ENCODE results near the gene CISD3. TPM values are rescaled to one million over a fixed set of nuclear protein-coding genes. Genes with fewer than 3 reads are reported as not detected.

Gene CISD3
- total RNA-seq, 2 donors from 2014 or later = 36.1 to 57.3 TPM

GRCh38 chr17:38729368-38729885, 714 bp upstream of the CISD3 start:
- Mint-ChIP-seq H3K27me3 (no peaks in the 10 kb centered on the region), H3K4me1 (peaks cover 46% of the 10 kb centered on the region), H3K4me3 (peak overlapping the region; percentile 89), H3K27ac (peak overlapping the region; percentile 95), H3K9me3 (peaks cover 3% of the 10 kb centered on the region), H3K36me3 (ENCODE audit: low read depth) (peaks cover 82% of the 10 kb centered on the region)
- no peak for ATAC-seq (replicated peaks)

GRCh38 chr17:38730526-38731379, 612 bp downstream of the CISD3 start:
- Mint-ChIP-seq H3K27me3 (no peaks in the 10 kb centered on the region), H3K27ac (peak overlapping the region; percentile 94), H3K4me1 (peaks cover 54% of the 10 kb centered on the region), H3K9me3 (peaks cover 3% of the 10 kb centered on the region), H3K36me3 (ENCODE audit: low read depth) (peaks cover 74% of the 10 kb centered on the region), H3K4me3 (peak overlapping the region; percentile 93)
- no peak for ATAC-seq (replicated peaks)

- Mint-ChIP-seq H3K9me3 (peaks cover 3% of the 10 kb centered on the region), H3K4me1 (peaks cover 54% of the 10 kb centered on the region), H3K27ac (peak overlapping the region; percentile 94), H3K4me3 (peak overlapping the region; percentile 93), H3K36me3 (ENCODE audit: low read depth) (peaks cover 72% of the 10 kb centered on the region), H3K27me3 (no peaks in the 10 kb centered on the region)
- no peak for ATAC-seq (replicated peaks)
These were observed 1.6 kb downstream of the CISD3 start for GRCh38 chr17:38731526-38732294.

- Mint-ChIP-seq H3K27me3 (no peaks in the 10 kb centered on the region), H3K27ac (peak overlapping the region; percentile 94), H3K4me1 (peaks cover 52% of the 10 kb centered on the region), H3K9me3 (peaks cover 3% of the 10 kb centered on the region), H3K36me3 (ENCODE audit: low read depth) (peaks cover 64% of the 10 kb centered on the region), H3K4me3 (peak overlapping the region; percentile 93)
- ATAC-seq (replicated peaks) = no peak
These were observed 2.5 kb downstream of the CISD3 start for GRCh38 chr17:38732376-38733281.

GRCh38 chr17:38733282-38733981, 3.3 kb downstream of the CISD3 start:
- Mint-ChIP-seq H3K36me3 (ENCODE audit: low read depth) (peaks cover 56% of the 10 kb centered on the region), H3K4me1 (peaks cover 44% of the 10 kb centered on the region)
- no peak for ATAC-seq (replicated peaks)

GRCh38 chr17:38733982-38734973, 4.1 kb downstream of the CISD3 start:
- Mint-ChIP-seq H3K36me3 (ENCODE audit: low read depth) (peaks cover 48% of the 10 kb centered on the region), H3K9me3 (no peaks in the 10 kb centered on the region), H3K4me3 (peak overlapping the region; percentile 93), H3K27me3 (no peaks in the 10 kb centered on the region), H3K27ac (peak overlapping the region; percentile 94), H3K4me1 (peaks cover 36% of the 10 kb centered on the region)
- no peak for ATAC-seq (replicated peaks)

More at GRCh38 chr17:38733282-38733981, 3.3 kb downstream of the CISD3 start:
- Mint-ChIP-seq H3K27ac (peak overlapping the region; percentile 94), H3K9me3 (no peaks in the 10 kb centered on the region), H3K4me3 (peak overlapping the region; percentile 93), H3K27me3 (no peaks in the 10 kb centered on the region)

GRCh38 chr17:38735161-38735997, 5.2 kb downstream of the CISD3 start:
- no peak overlapping the region for H3K4me3 Mint-ChIP-seq
- ATAC-seq (replicated peaks) = no peak
- H3K36me3 Mint-ChIP-seq (ENCODE audit: low read depth) = peaks cover 43% of the 10 kb centered on the region
- no peaks in the 10 kb centered on the region for H3K9me3 Mint-ChIP-seq
- no peaks in the 10 kb centered on the region for H3K27me3 Mint-ChIP-seq
- no peak overlapping the region for H3K27ac Mint-ChIP-seq
- peaks cover 33% of the 10 kb centered on the region for H3K4me1 Mint-ChIP-seq

GRCh38 chr17:38738007-38738662, 8.0 kb downstream of the CISD3 start:
- no peak overlapping the region for H3K27ac Mint-ChIP-seq
- H3K27me3 Mint-ChIP-seq = no peaks in the 10 kb centered on the region
- peaks cover 16% of the 10 kb centered on the region for H3K36me3 Mint-ChIP-seq (ENCODE audit: low read depth)
- peaks cover 17% of the 10 kb centered on the region for H3K4me1 Mint-ChIP-seq
- no peak overlapping the region for H3K4me3 Mint-ChIP-seq
- H3K9me3 Mint-ChIP-seq = no peaks in the 10 kb centered on the region
- ATAC-seq (replicated peaks) = no peak

GRCh38 chr17:38738686-38739085, 8.5 kb downstream of the CISD3 start:
- peaks cover 10% of the 10 kb centered on the region for H3K36me3 Mint-ChIP-seq (ENCODE audit: low read depth)
- no peak overlapping the region for H3K27ac Mint-ChIP-seq
- no peaks in the 10 kb centered on the region for H3K9me3 Mint-ChIP-seq
- H3K4me1 Mint-ChIP-seq = peaks cover 12% of the 10 kb centered on the region
- ATAC-seq (replicated peaks) = no peak
- H3K4me3 Mint-ChIP-seq = no peak overlapping the region
- H3K27me3 Mint-ChIP-seq = no peaks in the 10 kb centered on the region

GRCh38 chr17:38739305-38739704, 9.2 kb downstream of the CISD3 start:
- Mint-ChIP-seq H3K27ac (no peak overlapping the region), H3K27me3 (no peaks in the 10 kb centered on the region), H3K4me1 (peaks cover 8% of the 10 kb centered on the region), H3K9me3 (no peaks in the 10 kb centered on the region), H3K4me3 (no peak overlapping the region), H3K36me3 (ENCODE audit: low read depth) (peaks cover 5% of the 10 kb centered on the region)
- no peak for ATAC-seq (replicated peaks)

- ATAC-seq (replicated peaks) = no peak
- Mint-ChIP-seq H3K27me3 (peaks cover 4% of the 10 kb centered on the region), H3K4me3 (no peak overlapping the region)
These were observed 9.9 kb downstream of the CISD3 start for GRCh38 chr17:38740044-38740443.

More at GRCh38 chr17:38740044-38740443, 9.9 kb downstream of the CISD3 start:
- peaks cover 2% of the 10 kb centered on the region for H3K4me1 Mint-ChIP-seq
- no peaks in the 10 kb centered on the region for H3K9me3 Mint-ChIP-seq
- H3K36me3 Mint-ChIP-seq (ENCODE audit: low read depth) = no peaks in the 10 kb centered on the region
- H3K27ac Mint-ChIP-seq = no peak overlapping the region
